Prostate gland (tissue), 2 donors: ENCODE data around the gene PCDHA11.

Experiments used
- CTCF ChIP-seq, 4 experiments: fragments of 200-600 bp in 2 of 4; fragments of 450-650 bp in 2 of 4; sonication (generic) in 2 of 4; IDR thresholded peaks; 1 replicate in 3 of 4; 2 replicates in 1 of 4; pipeline ENCODE4 v1.5.1; 2016 to 2019; ENCODE audit warnings: antibody characterized with exemption in 4 of 4, mild to moderate bottlenecking in 2 of 4, moderate library complexity in 2 of 4
- POLR2A ChIP-seq: fragments of 450-650 bp; IDR thresholded peaks from one replicate; pipeline ENCODE4 v1.6.1; 2016; ENCODE audit warnings: antibody characterized with exemption, mild to moderate bottlenecking
- POLR2AphosphoS5 ChIP-seq: sonication (generic); formaldehyde crosslinking; IDR thresholded peaks from one replicate; pipeline ENCODE4 v1.6.1; 2017; ENCODE audit warnings: antibody characterized with exemption

GRCh38 chr5:140857987-140858240, 10.8 kb upstream of the PCDHA11 start:
- TF ChIP-seq CTCF (IDR thresholded peaks at IDR 0.05) = no peak
- no peak for TF ChIP-seq POLR2A
- no peak for TF ChIP-seq POLR2AphosphoS5
